ENCODE measurements around the gene BATF3.
"Not testable (repeated sequence)": the region's sequence is repeated elsewhere in the genome, so short reads cannot be mapped to it uniquely, and the experiment has no call there.

Gene BATF3

GRCh38 chr1:212644866-212645545 is 54.6 kb downstream of the BATF3 start:
- H3K79me2 ChIP-seq (ENCODE audit: control insufficient read depth, insufficient read depth, low read length, unreplicated experiment), result no peaks in the 10 kb centered on the region
- H3K36me3 ChIP-seq (ENCODE audit: insufficient read depth, low read length), result no peaks in the 10 kb centered on the region
- H3K27me3 ChIP-seq (ENCODE audit: insufficient read depth, low read length), result no peaks in the 10 kb centered on the region
- H3K4me1 ChIP-seq (ENCODE audit: control insufficient read depth, insufficient read depth, low read length, unreplicated experiment), result peaks cover 6% of the 10 kb centered on the region
- H3K4me3 ChIP-seq (ENCODE audit: low read depth, low read length), result no peak overlapping the region
- H3K27ac ChIP-seq (ENCODE audit: low read depth, low read length), result no peak overlapping the region
- no peak overlapping the region for H2AFZ ChIP-seq (ENCODE audit: low read length, unreplicated experiment)

- Histone ChIP-seq H3K79me2 (ENCODE audit: control insufficient read depth, insufficient read depth, low read length, unreplicated experiment) (no peaks in the 10 kb centered on the region), H3K4me1 (ENCODE audit: control insufficient read depth, insufficient read depth, low read length, unreplicated experiment) (peaks cover 5% of the 10 kb centered on the region), H3K36me3 (ENCODE audit: insufficient read depth, low read length) (no peaks in the 10 kb centered on the region), H2AFZ (ENCODE audit: low read length, unreplicated experiment) (no peak overlapping the region), H3K27ac (ENCODE audit: low read depth, low read length) (no peak overlapping the region), H3K27me3 (ENCODE audit: insufficient read depth, low read length) (no peaks in the 10 kb centered on the region), H3K4me3 (ENCODE audit: low read depth, low read length) (no peak overlapping the region)
These were observed 55.8 kb downstream of the BATF3 start for GRCh38 chr1:212643877-212644276.

- no peak overlapping the region for H3K27ac ChIP-seq (ENCODE audit: low read depth, low read length)
- H3K79me2 ChIP-seq (ENCODE audit: control insufficient read depth, insufficient read depth, low read length, unreplicated experiment), result no peaks in the 10 kb centered on the region
- H3K4me1 ChIP-seq (ENCODE audit: control insufficient read depth, insufficient read depth, low read length, unreplicated experiment), result peaks cover 23% of the 10 kb centered on the region
- H2AFZ ChIP-seq (ENCODE audit: low read length, unreplicated experiment), result no peak overlapping the region
- H3K27me3 ChIP-seq (ENCODE audit: insufficient read depth, low read length), result no peaks in the 10 kb centered on the region
- H3K36me3 ChIP-seq (ENCODE audit: insufficient read depth, low read length), result no peaks in the 10 kb centered on the region
- no peak overlapping the region for H3K4me3 ChIP-seq (ENCODE audit: low read depth, low read length)
These were observed 57.7 kb downstream of the BATF3 start for GRCh38 chr1:212641956-212642355.

- H3K27ac ChIP-seq (ENCODE audit: low read depth, low read length), result no peak overlapping the region
- H2AFZ ChIP-seq (ENCODE audit: low read length, unreplicated experiment), result no peak overlapping the region
- no peaks in the 10 kb centered on the region for H3K36me3 ChIP-seq (ENCODE audit: insufficient read depth, low read length)
- H3K79me2 ChIP-seq (ENCODE audit: control insufficient read depth, insufficient read depth, low read length, unreplicated experiment), result no peaks in the 10 kb centered on the region
- peaks cover 40% of the 10 kb centered on the region for H3K4me1 ChIP-seq (ENCODE audit: control insufficient read depth, insufficient read depth, low read length, unreplicated experiment)
- no peak overlapping the region for H3K4me3 ChIP-seq (ENCODE audit: low read depth, low read length)
- no peaks in the 10 kb centered on the region for H3K27me3 ChIP-seq (ENCODE audit: insufficient read depth, low read length)
These were observed 59.3 kb downstream of the BATF3 start for GRCh38 chr1:212640223-212640878.

GRCh38 chr1:212639524-212639923 is 60.1 kb downstream of the BATF3 start:
- H3K36me3 ChIP-seq (ENCODE audit: insufficient read depth, low read length); H3K4me3 ChIP-seq (ENCODE audit: low read depth, low read length); H3K27me3 ChIP-seq (ENCODE audit: insufficient read depth, low read length); H3K27ac ChIP-seq (ENCODE audit: low read depth, low read length); H2AFZ ChIP-seq (ENCODE audit: low read length, unreplicated experiment); H3K79me2 ChIP-seq (ENCODE audit: control insufficient read depth, insufficient read depth, low read length, unreplicated experiment): not testable (repeated sequence)
- H3K4me1 ChIP-seq (ENCODE audit: control insufficient read depth, insufficient read depth, low read length, unreplicated experiment), result peaks cover 41% of the 10 kb centered on the region

- no peaks in the 10 kb centered on the region for H3K27me3 ChIP-seq (ENCODE audit: insufficient read depth, low read length)
- H3K4me3 ChIP-seq (ENCODE audit: low read depth, low read length), result no peak overlapping the region
- no peaks in the 10 kb centered on the region for H3K79me2 ChIP-seq (ENCODE audit: control insufficient read depth, insufficient read depth, low read length, unreplicated experiment)
- no peak overlapping the region for H2AFZ ChIP-seq (ENCODE audit: low read length, unreplicated experiment)
- peaks cover 41% of the 10 kb centered on the region for H3K4me1 ChIP-seq (ENCODE audit: control insufficient read depth, insufficient read depth, low read length, unreplicated experiment)
- H3K27ac ChIP-seq (ENCODE audit: low read depth, low read length), result peak overlapping the region; percentile 60
- H3K36me3 ChIP-seq (ENCODE audit: insufficient read depth, low read length), result no peaks in the 10 kb centered on the region
These were observed 61.0 kb downstream of the BATF3 start for GRCh38 chr1:212638492-212639151.

- Histone ChIP-seq H3K27ac (ENCODE audit: low read depth, low read length) (peak overlapping the region; percentile 60), H3K36me3 (ENCODE audit: insufficient read depth, low read length) (no peaks in the 10 kb centered on the region), H3K4me1 (ENCODE audit: control insufficient read depth, insufficient read depth, low read length, unreplicated experiment) (peaks cover 41% of the 10 kb centered on the region), H3K4me3 (ENCODE audit: low read depth, low read length) (no peak overlapping the region), H2AFZ (ENCODE audit: low read length, unreplicated experiment) (no peak overlapping the region), H3K79me2 (ENCODE audit: control insufficient read depth, insufficient read depth, low read length, unreplicated experiment) (no peaks in the 10 kb centered on the region), H3K27me3 (ENCODE audit: insufficient read depth, low read length) (no peaks in the 10 kb centered on the region)
These were observed 61.7 kb downstream of the BATF3 start for GRCh38 chr1:212637902-212638301.

Data from ACC112 (cell line).